ENCODE data around the gene SKAP1.
"Not testable (repeated sequence)": the region's sequence is repeated elsewhere in the genome, so short reads cannot be mapped to it uniquely, and the experiment has no call there.

The SKAP1 gene

DNA sequence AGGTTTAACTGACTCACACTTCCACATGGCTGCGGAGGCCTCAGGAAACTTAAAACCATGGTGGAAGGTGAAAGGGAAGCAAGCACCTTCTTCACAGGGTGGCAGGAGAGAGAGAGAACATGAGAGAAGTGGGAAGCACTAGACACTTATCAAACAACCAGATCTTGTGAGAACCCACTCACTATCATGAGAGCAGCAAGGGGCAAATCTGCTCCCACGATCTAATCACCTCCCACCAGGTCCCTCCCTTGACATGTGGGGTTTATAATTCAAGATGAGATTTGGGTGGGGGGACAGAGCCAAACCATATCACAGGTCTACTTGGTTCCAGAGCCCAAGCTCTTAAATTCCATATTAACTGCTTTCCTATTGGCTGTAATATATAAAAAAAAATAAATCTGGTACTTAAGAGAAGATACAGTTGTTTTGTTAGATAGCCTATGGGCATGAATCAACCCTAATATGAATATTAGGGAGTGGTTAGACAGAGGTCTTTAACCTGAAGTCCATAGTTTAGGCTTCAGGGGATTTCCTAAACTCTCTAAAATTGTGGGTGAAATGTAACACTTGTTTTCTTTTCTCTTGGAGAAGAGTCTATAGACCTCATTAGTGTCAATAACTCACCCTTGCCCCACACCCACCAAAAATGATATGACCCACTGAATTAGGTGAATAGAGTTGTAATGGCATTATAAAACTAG, 56.7 kb downstream of the SKAP1 start:
- no peak for DNase-seq (ENCODE audit: low spot score)

DNA sequence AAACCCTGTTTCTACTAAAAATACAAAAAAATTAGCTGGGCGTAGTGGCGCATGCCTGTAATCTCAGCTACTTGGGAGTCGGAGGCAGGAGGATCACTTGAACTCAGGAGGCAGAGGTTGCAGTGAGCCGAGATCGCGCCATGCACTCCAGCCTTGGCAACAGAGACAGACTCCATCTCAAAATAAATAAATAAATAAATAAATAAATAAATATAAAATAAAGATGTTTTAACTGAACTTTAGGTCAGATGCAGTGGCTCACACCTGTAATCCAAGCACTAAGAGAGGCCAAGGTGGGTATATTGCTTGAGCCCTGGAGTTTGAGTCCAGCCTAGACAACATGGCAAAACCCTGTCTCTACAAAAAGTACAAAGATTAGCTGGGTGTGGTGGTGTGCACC, 61.0 kb downstream of the SKAP1 start:
- not testable (repeated sequence) for DNase-seq (ENCODE audit: low spot score)

DNA sequence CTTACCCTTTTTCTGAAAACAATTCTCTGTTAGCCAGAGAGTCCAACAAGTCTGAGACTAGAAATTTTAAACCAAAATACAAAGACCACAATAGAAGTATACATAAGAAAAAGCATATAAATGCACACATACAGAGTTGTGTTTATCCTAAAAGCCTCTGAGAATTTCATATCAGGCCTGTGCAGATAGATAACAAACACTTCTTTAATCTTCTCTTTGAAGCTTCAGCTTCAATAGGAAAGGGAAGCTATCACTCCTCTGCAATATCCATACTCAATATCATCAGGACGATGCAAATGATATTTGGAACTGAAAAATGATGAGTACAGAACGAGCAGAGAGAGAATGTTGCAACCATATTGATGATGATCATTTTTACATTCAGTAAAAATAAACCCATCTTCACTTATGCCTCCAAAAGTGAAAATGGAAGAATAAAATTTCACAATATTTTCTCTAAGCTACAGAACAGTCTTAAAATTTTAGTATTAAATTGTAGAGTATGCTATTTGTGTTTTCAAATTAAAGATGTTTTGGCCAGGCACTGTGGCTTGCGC, 61.6 kb downstream of the SKAP1 start:
- no peak for DNase-seq (ENCODE audit: low spot score)

DNA sequence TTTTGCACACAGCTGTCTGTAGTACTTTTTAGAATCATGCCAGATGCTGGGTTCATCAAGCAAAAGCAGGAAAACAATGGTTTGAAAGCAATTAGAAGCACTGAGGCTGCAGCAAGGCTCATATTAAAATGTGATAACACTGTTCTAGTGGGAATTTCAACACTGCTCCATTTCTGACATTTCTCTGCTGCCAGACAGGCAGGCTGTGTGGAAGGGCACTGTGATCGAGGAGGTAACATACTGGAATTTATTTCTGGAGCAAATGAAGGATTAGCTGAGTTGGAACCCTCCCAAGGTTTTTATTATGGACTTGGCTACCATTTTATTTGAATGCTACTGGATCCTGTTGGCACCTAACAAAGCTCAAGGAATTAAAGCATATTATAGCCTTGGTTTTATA, 66.9 kb downstream of the SKAP1 start:
- DNase-seq (ENCODE audit: low spot score), result no peak

DNA sequence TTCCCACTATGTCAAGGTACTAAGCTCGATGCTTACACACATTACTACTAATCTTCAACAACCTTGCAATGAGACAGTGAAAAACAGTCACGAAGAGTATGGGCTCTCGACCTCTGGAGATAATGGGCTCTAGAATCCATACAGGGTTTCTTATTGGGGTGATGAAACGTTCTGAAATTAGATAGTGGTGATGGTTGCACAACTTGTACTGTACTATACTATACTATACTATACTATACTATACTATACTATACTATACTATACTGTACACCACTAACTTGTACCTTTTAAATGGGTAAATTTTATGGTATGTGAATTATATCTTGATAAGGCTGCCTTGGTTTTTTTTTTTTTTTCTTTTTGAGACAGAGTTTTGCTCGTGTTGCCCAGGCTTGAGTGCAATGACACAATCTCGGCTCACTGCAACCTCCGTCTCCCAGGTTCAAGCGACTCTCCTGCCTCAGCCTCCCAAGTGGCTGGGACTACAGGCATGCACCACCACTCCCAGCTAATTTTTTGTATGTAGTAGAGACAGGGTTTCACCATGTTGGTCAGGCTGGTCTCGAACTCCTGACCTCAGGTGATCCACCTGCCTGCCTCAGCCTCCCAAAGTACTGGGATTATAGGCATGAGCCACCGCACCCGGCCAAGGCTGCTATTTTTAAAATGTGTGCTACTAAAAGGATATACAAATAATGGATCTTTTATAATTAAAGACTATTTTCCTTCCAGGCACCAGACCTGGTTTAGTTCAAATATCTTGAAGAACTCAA, 69.0 kb downstream of the SKAP1 start:
- not testable (repeated sequence) for DNase-seq (ENCODE audit: low spot score)

DNA sequence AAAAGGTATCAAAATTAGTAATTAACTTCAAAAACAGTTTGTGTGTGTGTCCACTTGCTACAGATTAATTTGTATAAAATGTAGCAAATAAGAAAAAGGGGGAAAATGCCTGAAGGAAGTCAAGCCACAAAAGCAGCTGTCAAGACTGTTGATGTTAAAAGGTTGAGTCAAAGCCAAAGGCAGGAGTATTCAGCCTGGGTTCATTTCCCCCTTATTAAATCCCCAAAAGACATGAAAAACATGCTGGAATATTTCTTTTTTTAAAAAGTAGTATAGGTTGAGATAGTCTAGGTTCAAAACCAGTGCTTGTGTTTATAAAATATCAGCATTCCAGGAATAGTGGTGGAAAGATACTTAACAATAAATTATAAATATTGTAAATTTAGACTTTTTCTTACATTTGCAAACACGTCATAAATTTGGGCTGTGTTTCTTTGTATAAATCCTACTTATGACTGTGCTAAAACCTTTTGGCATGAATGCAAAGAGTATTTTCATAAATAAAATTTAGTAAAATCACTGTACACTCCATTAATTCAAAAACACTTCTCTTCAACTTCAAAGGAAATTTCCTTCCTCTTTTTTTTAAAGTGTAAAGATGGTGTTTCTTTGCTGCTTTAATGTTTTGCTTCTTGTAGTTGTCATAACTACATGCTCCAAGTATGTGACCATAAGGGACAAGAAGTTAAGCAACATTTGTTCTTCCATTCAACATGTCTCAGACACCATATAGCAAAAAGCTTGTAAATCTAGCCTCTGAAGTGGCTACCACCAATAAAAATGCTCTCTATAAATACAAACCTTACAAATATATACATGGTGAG, 72.0 kb downstream of the SKAP1 start:
- DNase-seq (ENCODE audit: low spot score), result no peak

DNA sequence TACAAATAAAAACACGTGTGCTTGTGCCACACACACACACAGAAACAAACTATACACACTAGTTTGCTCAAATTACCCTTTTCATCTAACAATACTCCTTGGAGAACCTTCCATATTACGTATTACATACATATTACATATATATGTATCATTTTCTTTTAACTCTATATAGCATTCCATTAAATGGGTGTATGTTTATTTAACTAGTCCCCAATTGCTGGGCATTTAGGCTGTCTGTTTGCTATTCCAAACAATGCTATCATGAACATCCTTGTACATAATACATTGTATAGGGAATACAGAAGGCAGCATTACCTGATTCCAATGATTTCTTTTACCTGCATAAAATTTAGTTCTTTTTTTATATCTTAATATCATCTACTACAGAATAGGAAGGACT, 73.1 kb downstream of the SKAP1 start:
- DNase-seq (ENCODE audit: low spot score), result no peak

DNA sequence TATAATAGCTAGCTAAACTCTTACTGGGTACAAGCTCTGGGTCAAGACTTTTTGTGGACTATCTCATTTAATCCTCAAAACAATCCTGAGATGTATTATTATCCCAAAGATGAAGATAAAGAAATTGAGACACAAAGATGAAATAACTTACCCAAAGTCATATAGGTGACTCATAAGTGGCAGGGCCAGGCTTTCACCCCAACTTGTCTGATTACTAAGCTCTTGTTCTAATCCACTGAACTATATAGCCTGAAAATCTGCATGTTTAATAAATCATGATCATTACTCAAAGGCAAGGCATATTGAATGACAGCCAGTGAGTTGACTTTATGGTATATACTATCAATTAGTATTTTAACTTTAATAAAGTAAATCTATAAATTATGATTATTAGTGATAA, 77.4 kb downstream of the SKAP1 start:
- no peak for DNase-seq (ENCODE audit: low spot score)

DNA sequence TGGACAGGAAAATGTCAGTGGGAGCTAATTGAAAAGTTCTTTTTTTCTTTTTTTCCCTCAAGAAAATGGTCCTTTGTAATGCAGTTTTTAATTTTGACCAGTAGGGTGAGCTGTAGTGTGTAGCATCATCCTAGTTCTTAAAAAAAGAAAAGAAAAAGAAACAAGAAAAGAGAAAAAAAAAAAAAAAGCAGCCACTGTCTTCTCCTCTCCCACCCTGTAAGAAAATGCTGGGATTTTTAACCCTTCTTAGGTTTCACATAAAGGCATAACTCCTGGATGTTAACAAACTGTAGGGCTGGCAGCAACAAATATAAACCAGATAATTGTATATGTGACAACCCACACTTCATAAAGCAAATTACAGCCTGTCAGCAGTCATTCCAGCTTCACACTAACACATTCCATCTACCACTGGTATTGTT, 78.1 kb downstream of the SKAP1 start:
- DNase-seq (ENCODE audit: low spot score), result peak; percentile 47

DNA sequence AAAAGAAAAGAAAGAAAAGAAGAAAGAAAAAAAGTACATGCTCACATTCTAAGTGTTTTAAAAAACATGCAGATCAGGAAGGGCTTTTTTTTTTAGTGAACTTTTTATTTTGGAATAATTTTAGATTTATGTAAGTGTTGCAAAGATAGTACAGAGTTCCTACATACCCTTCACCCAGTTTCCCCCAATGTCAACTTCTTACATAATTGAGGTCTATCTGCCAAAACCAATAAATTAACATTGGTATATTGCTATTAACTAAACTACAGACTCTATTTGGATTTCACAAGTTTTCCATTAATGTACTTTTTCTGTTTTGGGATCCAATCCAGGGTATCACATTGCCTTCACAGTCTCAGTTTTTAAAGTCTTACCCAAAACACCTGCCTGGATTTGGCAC, 81.7 kb downstream of the SKAP1 start:
- no peak for DNase-seq (ENCODE audit: low spot score)

DNA sequence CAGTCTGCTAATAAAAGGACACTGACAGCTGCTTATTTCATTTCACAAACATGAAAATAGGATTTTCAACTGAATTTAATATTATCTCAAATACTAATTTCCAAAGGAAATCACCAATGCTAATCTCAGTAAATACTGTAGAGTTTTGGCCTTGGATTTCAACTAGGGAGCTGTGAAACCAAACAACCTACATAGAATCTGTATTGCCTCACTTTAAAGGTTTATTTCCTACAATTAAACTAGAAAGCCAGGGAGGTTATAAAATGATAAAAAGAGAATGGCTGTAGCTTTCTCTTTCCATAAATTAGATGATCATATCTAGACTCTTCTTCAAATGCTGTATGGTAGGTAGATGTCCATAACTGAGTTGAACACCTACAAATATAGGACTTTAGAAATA, 82.8 kb downstream of the SKAP1 start:
- DNase-seq (ENCODE audit: low spot score), result no peak

DNA sequence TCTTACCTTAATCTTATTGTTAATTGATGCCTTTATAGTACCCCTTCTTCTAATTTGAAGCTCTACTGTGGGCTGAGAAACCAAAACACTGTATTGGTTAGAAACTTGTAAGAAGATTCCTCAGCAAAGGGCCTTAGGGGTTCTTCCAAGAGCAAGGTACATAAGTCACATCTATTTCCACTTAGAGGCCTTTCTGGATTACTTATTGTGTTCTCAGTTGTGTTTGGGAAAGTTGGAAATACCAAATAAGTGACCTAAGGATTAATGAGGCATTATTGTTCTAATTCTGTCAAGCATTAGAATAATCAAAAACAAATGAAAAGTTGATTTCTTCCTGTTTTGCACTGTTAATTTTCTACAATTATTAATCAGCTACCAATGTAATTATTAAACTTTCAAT, 85.8 kb downstream of the SKAP1 start:
- DNase-seq (ENCODE audit: low spot score), result no peak

DNA sequence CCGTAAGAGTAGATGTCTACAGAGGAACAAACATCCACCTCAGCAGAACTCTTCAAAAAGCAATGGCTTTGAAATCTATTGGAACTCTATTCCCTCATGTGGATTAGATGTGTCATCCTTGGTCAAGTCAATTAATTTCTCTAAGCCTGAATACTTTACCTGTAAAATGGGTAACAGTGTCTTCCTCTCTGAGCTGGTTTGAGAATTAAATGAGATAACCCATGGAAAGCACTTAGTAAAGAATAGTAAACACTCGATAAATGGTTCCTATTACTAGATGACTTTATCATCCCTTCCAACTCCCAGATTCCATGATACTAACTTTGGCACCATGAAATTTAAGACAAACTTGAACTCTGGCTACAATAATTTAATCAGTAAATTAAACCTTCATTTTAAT, 89.1 kb downstream of the SKAP1 start:
- no peak for DNase-seq (ENCODE audit: low spot score)

DNA sequence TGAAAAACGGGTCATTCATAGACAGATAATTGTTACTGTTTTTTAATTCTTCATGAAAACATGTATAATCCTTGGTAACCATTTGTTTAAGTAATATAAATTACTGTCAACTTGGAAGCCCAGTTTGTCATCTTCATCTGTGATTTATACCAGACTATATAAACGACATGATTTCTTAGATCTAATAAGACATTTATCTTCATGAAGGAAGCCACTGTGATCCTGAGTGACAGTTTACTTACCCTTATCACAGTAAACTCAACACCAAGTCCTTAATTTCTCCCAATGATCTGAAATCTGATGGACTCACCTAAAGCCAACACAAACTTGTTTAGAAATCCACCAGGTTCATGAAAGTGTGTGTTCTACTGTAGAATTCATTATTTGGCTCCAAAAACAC, 91.3 kb downstream of the SKAP1 start:
- no peak for DNase-seq (ENCODE audit: low spot score)

DNA sequence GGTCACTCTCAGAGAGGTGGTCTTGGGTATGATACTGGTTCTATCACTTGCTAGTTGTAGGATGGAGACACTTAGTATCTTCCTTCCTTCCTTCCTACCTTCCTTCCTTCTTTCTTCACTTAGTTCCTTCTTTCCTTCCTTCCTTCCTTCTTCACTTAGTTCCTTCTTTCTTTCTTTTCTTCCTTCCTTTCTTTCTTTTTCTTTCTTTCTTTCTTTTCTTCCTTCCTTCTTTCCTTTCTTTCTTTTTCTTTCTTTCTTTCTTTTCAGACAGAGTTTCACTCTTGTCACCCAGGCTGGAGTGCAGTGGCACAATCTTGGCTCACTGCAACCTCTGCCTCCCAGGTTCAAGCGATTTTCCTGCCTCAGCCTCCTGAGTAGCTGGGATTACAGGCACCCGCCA, 92.1 kb downstream of the SKAP1 start:
- DNase-seq (ENCODE audit: low spot score), result not testable (repeated sequence)

DNA sequence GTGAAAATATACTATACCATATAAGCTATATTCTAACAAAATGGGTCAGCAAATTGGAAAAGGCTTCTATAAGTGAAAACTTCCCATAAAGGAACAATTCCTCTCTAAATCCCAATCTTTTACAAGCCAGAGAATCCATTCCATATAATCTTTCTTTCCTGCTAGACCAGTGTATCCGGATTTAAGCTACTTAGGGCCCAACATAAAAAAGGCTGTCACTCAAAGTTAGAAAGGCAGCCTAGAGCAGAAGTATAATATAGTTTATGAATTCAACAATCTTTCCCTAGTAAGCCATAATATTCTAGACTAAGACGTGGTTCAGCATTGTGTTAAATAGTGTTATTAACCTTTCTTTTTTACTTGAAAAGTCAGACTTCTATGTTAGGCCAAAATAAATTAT, 93.0 kb downstream of the SKAP1 start:
- no peak for DNase-seq (ENCODE audit: low spot score)

DNA sequence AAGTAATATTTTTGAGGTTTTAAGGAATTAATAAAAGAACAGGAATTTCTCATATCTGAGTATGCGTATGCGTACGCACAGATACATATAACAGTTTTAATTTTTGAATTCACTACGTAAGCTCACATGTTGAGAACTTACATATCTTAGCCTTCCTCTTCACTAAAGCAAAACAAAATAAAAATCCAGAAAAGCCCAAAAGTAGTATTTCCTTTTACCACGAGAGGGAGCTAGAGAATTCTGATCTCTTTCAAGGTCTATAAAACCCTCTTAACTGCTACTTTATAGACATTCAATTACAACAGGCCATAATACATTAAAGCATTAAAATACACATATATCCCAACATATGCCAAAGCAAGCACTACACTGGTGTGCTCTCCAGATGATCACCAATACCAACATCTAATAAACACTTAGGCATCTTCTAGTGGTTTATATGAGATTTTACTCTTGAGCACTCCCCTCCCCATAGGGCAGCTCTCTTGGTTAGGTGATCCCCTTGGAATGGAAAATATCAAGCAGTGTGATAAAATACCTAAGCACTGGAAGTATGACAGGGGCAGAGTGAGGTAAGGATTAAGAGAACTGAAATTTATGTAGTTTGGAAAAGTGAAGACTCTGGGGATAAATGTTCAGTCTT, 94.0 kb downstream of the SKAP1 start:
- peak; percentile 17 for DNase-seq (ENCODE audit: low spot score)

DNA sequence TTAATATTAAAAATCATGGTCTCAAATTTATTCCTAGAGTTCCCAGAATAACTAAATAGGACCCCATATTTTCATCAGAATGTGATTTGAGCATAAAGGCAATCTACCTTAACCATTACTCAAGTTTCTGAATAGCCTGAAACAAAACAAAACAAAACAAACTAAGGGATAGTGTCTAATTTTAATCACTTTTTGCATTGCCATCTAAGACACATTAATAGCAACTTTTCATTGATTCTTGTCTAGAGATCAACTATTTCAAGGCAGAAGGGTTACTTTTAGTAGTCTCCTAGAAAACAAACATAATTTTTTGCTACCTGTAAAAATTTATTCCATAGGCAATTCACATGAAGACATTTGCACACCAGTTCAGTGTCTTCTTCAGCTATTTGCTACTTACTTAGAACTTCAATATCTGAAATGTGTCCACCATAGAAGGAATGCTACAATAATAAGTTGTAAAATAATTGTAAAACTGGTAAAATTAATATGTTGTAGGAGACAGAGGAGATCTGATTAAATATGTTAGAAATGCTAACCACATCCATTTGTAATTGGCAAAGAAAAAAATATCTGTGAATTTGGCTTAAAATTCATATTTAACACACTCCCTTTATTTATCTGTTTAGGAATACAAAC, 94.7 kb downstream of the SKAP1 start:
- no peak for DNase-seq (ENCODE audit: low spot score)

DNA sequence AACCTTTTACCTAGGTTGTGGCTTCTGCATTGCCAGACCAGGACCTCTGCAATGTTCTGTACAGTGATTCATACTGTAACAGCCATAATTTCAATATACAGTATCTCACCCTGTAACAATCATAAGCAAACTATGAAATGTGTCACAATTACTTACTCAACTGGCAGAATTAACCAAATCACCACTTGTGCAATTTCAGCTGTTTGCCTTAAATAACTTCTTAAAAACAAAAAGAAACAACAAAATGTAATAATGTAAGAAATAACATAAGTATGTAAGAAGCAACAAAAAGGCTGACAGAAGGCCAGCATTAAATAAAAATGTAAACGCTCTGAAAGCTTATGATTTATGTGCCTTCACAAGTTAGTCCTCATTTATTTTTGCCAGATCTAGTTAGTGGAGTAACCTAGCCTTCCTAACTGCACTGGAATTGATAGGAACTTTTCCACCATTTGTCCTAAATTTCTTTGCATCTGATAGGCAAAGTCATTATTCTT, 96.9 kb downstream of the SKAP1 start:
- no peak for DNase-seq (ENCODE audit: low spot score)

DNA sequence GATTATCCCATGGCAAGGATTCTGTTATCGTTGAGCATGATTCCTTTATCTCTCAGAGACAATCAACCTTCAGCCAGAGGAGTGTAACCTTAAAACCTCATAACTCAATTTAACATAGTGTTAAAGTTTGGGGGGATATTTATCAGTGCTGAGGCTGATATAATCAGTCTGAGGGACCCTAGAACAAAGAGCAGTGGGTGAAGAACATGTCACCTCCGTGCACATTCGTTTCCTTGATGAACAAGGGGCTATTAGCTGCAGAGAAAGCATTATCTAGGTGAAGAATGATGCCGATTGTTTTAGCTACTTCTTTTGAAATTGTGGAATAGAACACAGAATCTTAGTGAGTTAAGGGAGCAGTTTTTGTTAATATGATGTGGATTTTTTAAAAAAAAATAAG, 99.1 kb downstream of the SKAP1 start:
- no peak for DNase-seq (ENCODE audit: low spot score)

DNA sequence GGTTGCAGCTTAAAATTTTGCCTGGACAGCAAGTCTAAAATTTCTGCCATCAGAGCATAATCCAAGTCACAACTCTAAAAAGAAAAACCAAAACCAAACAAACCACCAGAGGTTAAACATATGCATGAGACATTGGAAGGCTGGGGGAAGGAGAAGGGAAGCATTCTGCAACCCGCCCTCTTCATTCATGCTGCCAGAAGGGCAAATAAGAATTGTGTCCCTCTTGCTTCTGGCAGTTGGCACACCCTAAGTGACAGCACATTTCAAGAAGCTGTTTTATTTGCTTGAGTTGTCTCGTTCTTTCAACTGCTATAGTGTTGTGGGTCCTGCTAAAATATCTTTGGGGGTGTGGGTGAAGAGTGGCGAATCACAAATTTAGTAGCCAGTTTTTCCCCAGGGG, 99.6 kb downstream of the SKAP1 start:
- no peak for DNase-seq (ENCODE audit: low spot score)
